ENCODE results near the gene NCOR1. TPM values are rescaled to one million over a fixed set of nuclear protein-coding genes. Genes with fewer than 3 reads are reported as not detected.

NCOR1 gene
- total RNA-seq, 1 experiment from 2014 or later: 171 TPM

GRCh38 chr17:16052486-16052885 lies 162.8 kb downstream of the NCOR1 start:
- TF ChIP-seq EZH2 (IDR thresholded peaks at IDR 0.05; ENCODE audit: low read depth) (no peak), CTCF (conservative IDR thresholded peaks at IDR 0.05) (no peak)
- CTCF ChIA-PET: no interaction called here
- H3K9me3 ChIP-seq (ENCODE audit: insufficient read depth, low read depth): no peaks in the 10 kb centered on the region
- H3K27me3 ChIP-seq (ENCODE audit: insufficient read depth, low read depth): no peaks in the 10 kb centered on the region
- H3K4me1 ChIP-seq (replicated peaks; ENCODE audit: insufficient read depth): no peaks in the 10 kb centered on the region
- no peaks in the 10 kb centered on the region; the same call in 1 of the 2 replicates for H3K36me3 ChIP-seq (ENCODE audit: low read depth)
- no peaks in the 10 kb centered on the region for H3K79me2 ChIP-seq (ENCODE audit: low read depth)
- intact Hi-C loops (cut with micrococcal nuclease; ENCODE audit: unreplicated experiment): no loop called here
- no peak overlapping the region for H3K4me3 ChIP-seq
- POLR2A ChIA-PET (ENCODE audit: unreplicated experiment): interaction anchor here (0.7 kb wide), 1 partner anchor 329 kb away, joined by 4 read pairs; the partner anchor contains the start of gene UBB
- H3F3A ChIP-seq (ENCODE audit: insufficient read depth, low read depth): no peaks in the 10 kb centered on the region
- H2AFZ ChIP-seq: no peak overlapping the region
- no TSS peak for BruUV-seq (replicated peaks)
- DNase-seq: no peak
- no peaks in the 10 kb centered on the region for H3K9me2 ChIP-seq (ENCODE audit: insufficient read depth)
- H3K27ac ChIP-seq: no peak overlapping the region
- no peak overlapping the region for H3K4me2 ChIP-seq
- no peaks in the 10 kb centered on the region for H4K20me1 ChIP-seq (ENCODE audit: insufficient read depth)

GRCh38 chr17:16050844-16051243 lies 164.5 kb downstream of the NCOR1 start:
- CTCF ChIA-PET: no interaction called here
- Histone ChIP-seq H3K27me3 (ENCODE audit: insufficient read depth, low read depth) (no peaks in the 10 kb centered on the region), H3F3A (ENCODE audit: insufficient read depth, low read depth) (no peaks in the 10 kb centered on the region), H3K4me1 (replicated peaks; ENCODE audit: insufficient read depth) (no peaks in the 10 kb centered on the region), H4K20me1 (ENCODE audit: insufficient read depth) (no peaks in the 10 kb centered on the region), H3K36me3 (ENCODE audit: low read depth) (peaks cover 5% of the 10 kb centered on the region; the same call in 1 of the 2 replicates), H3K9me3 (ENCODE audit: insufficient read depth, low read depth) (no peaks in the 10 kb centered on the region), H2AFZ (no peak overlapping the region), H3K4me3 (no peak overlapping the region), H3K79me2 (ENCODE audit: low read depth) (no peaks in the 10 kb centered on the region), H3K9me2 (ENCODE audit: insufficient read depth) (no peaks in the 10 kb centered on the region), H3K27ac (no peak overlapping the region), H3K4me2 (no peak overlapping the region)
- TF ChIP-seq CTCF (conservative IDR thresholded peaks at IDR 0.05) (no peak), EZH2 (IDR thresholded peaks at IDR 0.05; ENCODE audit: low read depth) (no peak)
- BruUV-seq (replicated peaks): no TSS peak
- no peak for DNase-seq
- intact Hi-C loops (cut with micrococcal nuclease; ENCODE audit: unreplicated experiment): no loop called here
- POLR2A ChIA-PET (ENCODE audit: unreplicated experiment): no interaction called here

- Histone ChIP-seq H3K27ac (no peak overlapping the region), H3K4me1 (replicated peaks; ENCODE audit: insufficient read depth) (no peaks in the 10 kb centered on the region)
Measured at GRCh38 chr17:16048811-16049449, 166.4 kb downstream of the NCOR1 start.

More at GRCh38 chr17:16048811-16049449, 166.4 kb downstream of the NCOR1 start:
- Histone ChIP-seq H3K9me2 (ENCODE audit: insufficient read depth) (no peaks in the 10 kb centered on the region), H4K20me1 (ENCODE audit: insufficient read depth) (no peaks in the 10 kb centered on the region), H2AFZ (no peak overlapping the region), H3K79me2 (ENCODE audit: low read depth) (no peaks in the 10 kb centered on the region), H3K36me3 (ENCODE audit: low read depth) (peaks cover 5% of the 10 kb centered on the region; the same call in 1 of the 2 replicates), H3K27me3 (ENCODE audit: insufficient read depth, low read depth) (no peaks in the 10 kb centered on the region), H3K9me3 (ENCODE audit: insufficient read depth, low read depth) (no peaks in the 10 kb centered on the region), H3F3A (ENCODE audit: insufficient read depth, low read depth) (no peaks in the 10 kb centered on the region), H3K4me3 (no peak overlapping the region), H3K4me2 (no peak overlapping the region)
- no peak for TF ChIP-seq EZH2 (IDR thresholded peaks at IDR 0.05; ENCODE audit: low read depth)
- TF ChIP-seq CTCF (conservative IDR thresholded peaks at IDR 0.05): no peak
- BruUV-seq (replicated peaks): no TSS peak
- DNase-seq: no peak
- ChIA-PET POLR2A (ENCODE audit: unreplicated experiment) (no interaction called here), CTCF (interaction anchor here (0.6 kb wide), 1 partner anchor 9 kb away, joined by 3 read pairs; no protein-coding TSS in a partner anchor)
- intact Hi-C loops (cut with micrococcal nuclease; ENCODE audit: unreplicated experiment): no loop called here
